LNCaP clone FGC (cell line): ENCODE results near the gene TRIM52.
"Not testable (repeated sequence)": the region's sequence is repeated elsewhere in the genome, so short reads cannot be mapped to it uniquely, and the experiment has no call there.

Experiments
- DNase-seq: peaks from one replicate; pipeline ENCODE4 v3.0.0-alpha.2; 2011; ENCODE audit warnings: low read depth
- H3K4me3 ChIP-seq: 2 replicates; pipeline ENCODE4 v1.5.1; 2011; ENCODE audit warnings: mild to moderate bottlenecking, low read depth, low read length, control low read depth
- TF ChIP-seq, protein P1 (sequence below): IDR thresholded peaks from 2 replicates; pipeline ENCODE4 v1.5.1; 2012; ENCODE audit warnings: mild to moderate bottlenecking; ENCODE audit not compliant: control insufficient read depth, insufficient read depth; ENCODE audit errors: extremely low read depth

The TRIM52 gene

DNA sequence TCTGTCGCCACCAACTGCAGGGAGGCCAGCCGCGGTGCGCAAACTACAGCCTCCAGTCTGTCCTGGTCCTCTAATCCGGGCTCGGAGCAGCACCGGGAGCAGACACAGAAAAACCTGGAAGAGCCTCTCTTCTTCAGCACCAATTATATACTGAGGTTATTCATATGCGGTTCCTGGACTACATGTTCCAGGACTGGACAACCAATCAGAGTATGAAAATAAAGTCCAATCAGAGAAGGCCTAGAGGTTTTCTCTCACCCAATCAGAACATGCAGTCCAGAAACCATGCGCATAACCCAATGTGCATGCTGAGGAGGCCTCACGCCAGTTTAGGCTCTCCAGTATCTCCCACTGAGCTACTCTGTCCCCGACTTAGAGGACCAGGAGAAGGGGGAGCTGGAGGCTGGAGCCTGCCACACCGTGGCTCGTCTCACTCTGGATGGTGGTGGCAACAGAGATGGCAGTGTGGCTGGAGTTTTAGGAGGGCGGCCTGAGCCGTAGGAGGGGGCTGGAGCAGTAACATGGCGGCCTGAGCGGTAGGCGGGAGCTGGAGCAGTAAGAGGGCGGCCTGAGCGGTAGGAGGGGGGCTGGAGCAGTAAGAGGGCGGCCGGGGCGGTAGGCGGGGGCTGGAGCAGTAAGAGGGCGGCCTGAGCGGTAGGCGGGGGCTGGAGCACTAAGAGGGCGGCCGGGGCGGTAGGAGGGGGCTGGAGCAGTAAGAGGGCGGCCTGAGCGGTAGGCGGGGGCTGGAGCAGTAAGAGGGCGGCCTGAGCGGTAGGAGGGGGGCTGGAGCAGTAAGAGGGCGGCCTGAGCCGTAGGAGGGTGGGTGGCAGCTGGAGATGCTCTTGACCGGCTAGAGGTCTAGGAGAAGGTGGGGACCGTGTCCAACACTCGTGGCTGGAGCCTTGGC, 20.4 kb upstream of the TRIM52 start:
- TF ChIP-seq, protein P1, sequence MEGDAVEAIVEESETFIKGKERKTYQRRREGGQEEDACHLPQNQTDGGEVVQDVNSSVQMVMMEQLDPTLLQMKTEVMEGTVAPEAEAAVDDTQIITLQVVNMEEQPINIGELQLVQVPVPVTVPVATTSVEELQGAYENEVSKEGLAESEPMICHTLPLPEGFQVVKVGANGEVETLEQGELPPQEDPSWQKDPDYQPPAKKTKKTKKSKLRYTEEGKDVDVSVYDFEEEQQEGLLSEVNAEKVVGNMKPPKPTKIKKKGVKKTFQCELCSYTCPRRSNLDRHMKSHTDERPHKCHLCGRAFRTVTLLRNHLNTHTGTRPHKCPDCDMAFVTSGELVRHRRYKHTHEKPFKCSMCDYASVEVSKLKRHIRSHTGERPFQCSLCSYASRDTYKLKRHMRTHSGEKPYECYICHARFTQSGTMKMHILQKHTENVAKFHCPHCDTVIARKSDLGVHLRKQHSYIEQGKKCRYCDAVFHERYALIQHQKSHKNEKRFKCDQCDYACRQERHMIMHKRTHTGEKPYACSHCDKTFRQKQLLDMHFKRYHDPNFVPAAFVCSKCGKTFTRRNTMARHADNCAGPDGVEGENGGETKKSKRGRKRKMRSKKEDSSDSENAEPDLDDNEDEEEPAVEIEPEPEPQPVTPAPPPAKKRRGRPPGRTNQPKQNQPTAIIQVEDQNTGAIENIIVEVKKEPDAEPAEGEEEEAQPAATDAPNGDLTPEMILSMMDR, result no peak
- DNase-seq, result no peak
- H3K4me3 ChIP-seq, result no peak overlapping the region

DNA sequence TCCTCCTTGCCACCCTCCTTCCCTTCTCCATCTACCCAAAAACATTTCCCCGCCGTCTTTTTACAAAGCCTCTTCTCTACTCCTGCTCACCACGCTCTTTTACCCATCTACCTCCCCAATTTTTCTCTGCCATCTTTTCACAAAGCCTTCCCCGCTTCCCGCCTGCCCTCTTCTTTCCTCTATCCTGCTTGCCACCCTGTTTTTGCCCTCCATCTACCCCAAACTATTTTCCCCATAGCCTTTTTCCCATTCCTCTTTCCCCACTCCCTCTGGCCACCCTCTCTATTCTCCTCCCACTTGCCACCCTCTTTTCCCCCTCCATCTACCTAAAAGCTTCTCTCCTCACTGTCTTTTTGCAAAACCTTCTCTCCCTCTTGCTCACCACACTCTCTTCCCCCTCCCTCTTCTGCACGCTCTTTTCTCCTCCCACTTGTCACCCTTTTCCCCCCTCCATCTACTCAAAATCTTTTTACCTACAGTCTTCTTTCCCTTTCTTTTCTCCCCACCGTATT, 19.4 kb upstream of the TRIM52 start:
- no peak for DNase-seq
- TF ChIP-seq, protein P1, result no peak
- H3K4me3 ChIP-seq, result no peak overlapping the region

DNA sequence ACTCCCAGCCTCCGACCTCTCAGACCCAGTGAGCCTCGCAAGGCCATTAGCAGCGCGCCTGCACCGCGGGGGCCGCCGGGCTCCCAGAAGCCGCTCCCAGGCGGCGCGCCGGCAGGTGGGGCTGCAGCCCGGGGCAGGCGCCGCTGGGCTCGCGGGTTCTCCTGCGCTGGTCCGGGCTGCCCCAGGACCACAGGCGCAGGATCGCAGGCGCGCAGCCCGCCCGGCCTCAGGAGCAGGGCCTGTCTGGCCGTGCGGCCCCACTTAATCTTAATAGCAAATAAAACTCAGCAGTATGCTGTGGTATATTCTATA, 12.4 kb upstream of the TRIM52 start:
- not testable (repeated sequence) for DNase-seq, H3K4me3 ChIP-seq

DNA sequence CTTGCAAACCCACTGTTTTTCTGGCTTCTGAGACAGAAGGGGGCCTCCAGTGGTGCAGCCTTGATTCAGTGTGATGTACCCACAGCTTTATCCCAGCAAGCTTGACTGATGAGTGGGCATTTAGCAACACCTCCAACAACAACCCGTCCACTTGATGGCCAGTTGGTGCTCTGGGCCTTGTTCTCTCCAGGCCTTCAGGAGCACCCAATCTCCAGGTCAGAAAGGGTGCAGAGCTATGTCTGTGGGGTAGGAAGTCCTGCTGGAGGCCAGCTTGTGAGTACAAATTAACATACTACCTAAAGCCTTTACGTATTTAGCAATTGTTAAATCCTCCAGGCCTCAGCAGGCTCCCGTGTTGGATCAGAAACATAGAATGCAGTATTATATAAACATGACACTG, 10.1 kb upstream of the TRIM52 start:
- no peak overlapping the region for H3K4me3 ChIP-seq
- DNase-seq, result no peak
- TF ChIP-seq, protein P1, result no peak

DNA sequence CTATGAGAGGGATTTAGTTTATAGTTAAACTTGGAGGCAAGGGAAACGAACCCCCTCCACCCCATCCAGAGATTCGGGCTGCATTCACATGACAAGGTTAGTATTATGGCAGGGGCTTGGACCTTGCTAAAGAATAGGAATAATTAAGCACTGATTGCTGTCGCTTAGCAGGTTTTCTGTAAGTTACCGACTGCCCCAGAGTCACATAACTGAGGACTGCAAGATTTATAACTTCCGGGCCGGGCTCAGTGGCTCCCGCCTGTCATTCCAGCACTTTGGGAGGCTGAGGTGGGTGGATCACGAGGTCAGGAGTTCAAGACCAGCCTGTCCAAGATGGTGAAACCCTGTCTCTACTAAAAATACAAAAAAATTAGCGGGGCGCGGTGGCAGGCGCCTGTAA, 7.0 kb upstream of the TRIM52 start:
- not testable (repeated sequence) for DNase-seq, H3K4me3 ChIP-seq

DNA sequence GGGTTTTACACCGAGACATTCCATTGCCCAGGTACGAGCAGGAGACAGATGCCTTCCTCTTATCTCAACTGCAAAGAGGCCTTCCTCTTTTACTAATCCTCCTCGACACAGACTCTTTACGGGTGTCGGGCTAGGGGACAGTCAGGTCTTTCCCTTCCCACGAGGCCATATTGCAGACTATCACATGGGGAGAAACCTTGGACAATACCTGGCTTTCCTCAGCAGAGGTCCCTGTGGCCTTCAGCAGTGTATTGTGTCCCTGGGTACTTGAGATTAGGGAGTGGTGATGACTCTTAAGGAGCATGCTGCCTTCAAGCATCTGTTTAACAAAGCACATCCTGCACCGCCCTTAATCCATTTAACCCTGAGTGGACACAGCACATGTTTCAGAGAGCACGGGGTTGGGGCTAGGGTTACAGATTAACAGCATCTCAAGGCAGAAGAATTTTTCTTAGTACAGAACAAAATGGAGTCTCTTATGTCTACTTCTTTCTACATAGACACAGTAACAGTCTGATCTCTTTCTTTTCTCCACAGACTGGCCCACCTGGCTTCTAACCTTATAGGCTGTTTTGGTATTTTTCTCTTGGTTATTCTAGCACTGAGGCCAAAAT, 6.5 kb upstream of the TRIM52 start:
- H3K4me3 ChIP-seq, DNase-seq: not testable (repeated sequence)

DNA sequence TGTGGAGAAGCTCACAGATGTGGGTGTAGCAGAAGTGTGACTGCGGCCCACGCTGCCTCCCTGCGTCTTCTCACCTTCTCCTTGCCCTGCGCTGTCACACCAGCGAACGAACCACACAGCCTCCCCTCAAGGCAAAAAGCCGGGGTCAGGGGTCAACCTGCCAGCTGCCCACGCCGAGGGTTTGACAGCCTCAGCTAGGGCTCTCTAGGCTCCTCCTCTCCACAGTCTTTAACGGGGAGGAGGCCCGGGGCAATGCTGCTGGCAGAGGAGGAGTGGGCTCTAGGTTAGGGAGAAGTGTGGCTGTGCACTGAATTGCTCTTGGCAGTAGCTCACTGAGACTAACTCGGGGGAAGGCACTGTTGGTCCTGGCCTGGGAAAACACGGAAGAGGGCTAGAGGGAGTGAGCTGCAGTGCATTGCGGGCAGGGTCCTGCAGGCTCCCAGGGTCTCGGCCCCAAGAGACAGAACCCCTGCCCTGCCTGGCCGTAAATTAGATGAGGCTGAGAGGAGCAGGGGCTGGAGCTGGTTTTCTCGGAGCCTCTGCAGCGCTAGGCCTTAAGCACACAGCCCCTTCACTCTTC, 4.2 kb upstream of the TRIM52 start:
- TF ChIP-seq, protein P1, result no peak
- no peak overlapping the region for H3K4me3 ChIP-seq
- DNase-seq, result no peak

DNA sequence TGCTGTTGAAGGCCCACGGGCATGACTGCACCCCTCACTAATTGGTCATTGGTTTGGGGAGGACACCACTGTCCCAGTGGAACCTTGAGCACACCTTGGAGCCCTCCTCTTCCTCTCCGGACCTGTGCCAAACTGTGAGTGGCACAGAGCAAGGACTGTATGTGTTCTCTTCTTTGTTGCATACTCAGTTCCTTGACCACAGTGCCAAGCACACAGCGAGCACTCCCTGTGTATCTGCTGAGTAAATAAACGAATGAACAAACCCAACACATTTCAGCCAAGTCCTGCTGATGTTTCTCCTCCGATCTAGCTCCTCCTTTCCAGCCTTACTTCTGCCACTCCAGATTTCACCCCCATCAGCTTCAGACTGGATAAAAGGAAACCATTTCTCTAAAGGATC, 2.7 kb upstream of the TRIM52 start:
- TF ChIP-seq, protein P1, result no peak
- no peak overlapping the region for H3K4me3 ChIP-seq
- DNase-seq, result peak; percentile 94
